Trophoblast cell (in vitro differentiated cells and primary cell): ENCODE measurements around the gene NDUFV1.

Experiments used
- DNase-seq, 2 donors: peaks; one replicate each; pipeline ENCODE4 v3.0.0-alpha.2; 2016
- H2AFZ ChIP-seq: 2 replicates; pipeline ENCODE4 v1.6.1; 2013; ENCODE audit warnings: low read length, moderate library complexity, mild to moderate bottlenecking; ENCODE audit not compliant: insufficient read depth, poor library complexity
- H2AK5ac ChIP-seq: 2 replicates; pipeline ENCODE4 v1.6.1; 2013; ENCODE audit warnings: mild to moderate bottlenecking, low read length
- H2BK120ac ChIP-seq: 2 replicates; pipeline ENCODE4 v1.6.1; 2013; ENCODE audit warnings: low read length, mild to moderate bottlenecking, moderate library complexity; ENCODE audit not compliant: insufficient read depth, poor library complexity
- H2BK12ac ChIP-seq: 2 replicates; pipeline ENCODE4 v1.6.1; 2013; ENCODE audit warnings: mild to moderate bottlenecking, low read length, moderate library complexity
- H2BK5ac ChIP-seq: 2 replicates; pipeline ENCODE4 v1.6.1; 2013; ENCODE audit warnings: low read length, low read depth, moderate library complexity, mild to moderate bottlenecking; ENCODE audit not compliant: poor library complexity
- H3K14ac ChIP-seq: 2 replicates; pipeline ENCODE4 v1.6.1; 2013; ENCODE audit warnings: mild to moderate bottlenecking, low read length
- H3K18ac ChIP-seq: 2 replicates; pipeline ENCODE4 v1.6.1; 2013; ENCODE audit warnings: mild to moderate bottlenecking, low read length
- H3K23ac ChIP-seq: 2 replicates; pipeline ENCODE4 v1.6.1; 2013; ENCODE audit warnings: low read length
- H3K27ac ChIP-seq: 2 replicates; pipeline ENCODE4 v1.5.1; 2013; ENCODE audit warnings: low read depth, mild to moderate bottlenecking, inconsistent platforms, low read length, moderate library complexity
- H3K27me3 ChIP-seq: 2 replicates; pipeline ENCODE4 v1.6.1; 2013; ENCODE audit warnings: inconsistent platforms, mild to moderate bottlenecking, low read length, moderate library complexity; ENCODE audit not compliant: insufficient read depth
- H3K36me3 ChIP-seq, 2 experiments: 1 replicate in 1 of 2; 2 replicates in 1 of 2; pipeline ENCODE4 v1.6.1; 2013; ENCODE audit warnings: low read length in 2 of 2, mild to moderate bottlenecking in 2 of 2, moderate library complexity in 1 of 2; ENCODE audit not compliant: insufficient read depth in 2 of 2, control insufficient read depth in 1 of 2
- H3K4ac ChIP-seq: 2 replicates; pipeline ENCODE4 v1.6.1; 2013; ENCODE audit warnings: low read depth, mild to moderate bottlenecking, low read length, moderate library complexity
- H3K4me1 ChIP-seq, 2 experiments: 1 replicate in 1 of 2; 2 replicates in 1 of 2; pipeline ENCODE4 v1.6.1; 2013; ENCODE audit warnings: low read length in 2 of 2, mild to moderate bottlenecking in 2 of 2, moderate library complexity in 1 of 2; ENCODE audit not compliant: insufficient read depth in 2 of 2, control insufficient read depth in 1 of 2
- H3K4me2 ChIP-seq: 2 replicates; pipeline ENCODE4 v1.6.1; 2013; ENCODE audit warnings: inconsistent platforms, mild to moderate bottlenecking, low read length, moderate library complexity
- H3K4me3 ChIP-seq: 2 replicates; pipeline ENCODE4 v1.5.1; 2013; ENCODE audit warnings: mild to moderate bottlenecking, low read depth, low read length, inconsistent platforms
- H3K79me1 ChIP-seq: one replicate; pipeline ENCODE4 v1.6.1; 2013; ENCODE audit warnings: low read length
- H3K79me2 ChIP-seq: 2 replicates; pipeline ENCODE4 v1.6.1; 2013; ENCODE audit warnings: low read length, mild to moderate bottlenecking; ENCODE audit not compliant: control insufficient read depth, insufficient read depth, poor library complexity
- H3K9ac ChIP-seq: 2 replicates; pipeline ENCODE4 v1.6.1; 2013; ENCODE audit warnings: mild to moderate bottlenecking, low read length
- H3K9me3 ChIP-seq: 2 replicates; pipeline ENCODE4 v1.6.1; 2013; ENCODE audit warnings: low read depth, mild to moderate bottlenecking, control low read depth, inconsistent platforms, low read length; ENCODE audit not compliant: insufficient read depth
- H4K12ac ChIP-seq: 2 replicates; pipeline ENCODE4 v1.6.1; 2013; ENCODE audit warnings: low read depth, mild to moderate bottlenecking, low read length, moderate library complexity
- H4K8ac ChIP-seq: 2 replicates; pipeline ENCODE4 v1.6.1; 2013; ENCODE audit warnings: low read depth, mild to moderate bottlenecking, low read length, moderate library complexity
- H4K91ac ChIP-seq: one replicate; pipeline ENCODE4 v1.6.1; 2013; ENCODE audit warnings: low read depth, mild to moderate bottlenecking, low read length, moderate library complexity
- WGBS: extraction: QIAGEN DNeasy Blood & Tissue Kit; methylation state at CpG from one replicate; pipeline ENCODE4 v1.1.7; 2013; ENCODE audit warnings: missing lambda C conversion rate; ENCODE audit not compliant: insufficient read length, insufficient coverage; ENCODE audit errors: extremely low coverage; 5-methylcytosine and 5-hydroxymethylcytosine counted together

The NDUFV1 gene

DNA sequence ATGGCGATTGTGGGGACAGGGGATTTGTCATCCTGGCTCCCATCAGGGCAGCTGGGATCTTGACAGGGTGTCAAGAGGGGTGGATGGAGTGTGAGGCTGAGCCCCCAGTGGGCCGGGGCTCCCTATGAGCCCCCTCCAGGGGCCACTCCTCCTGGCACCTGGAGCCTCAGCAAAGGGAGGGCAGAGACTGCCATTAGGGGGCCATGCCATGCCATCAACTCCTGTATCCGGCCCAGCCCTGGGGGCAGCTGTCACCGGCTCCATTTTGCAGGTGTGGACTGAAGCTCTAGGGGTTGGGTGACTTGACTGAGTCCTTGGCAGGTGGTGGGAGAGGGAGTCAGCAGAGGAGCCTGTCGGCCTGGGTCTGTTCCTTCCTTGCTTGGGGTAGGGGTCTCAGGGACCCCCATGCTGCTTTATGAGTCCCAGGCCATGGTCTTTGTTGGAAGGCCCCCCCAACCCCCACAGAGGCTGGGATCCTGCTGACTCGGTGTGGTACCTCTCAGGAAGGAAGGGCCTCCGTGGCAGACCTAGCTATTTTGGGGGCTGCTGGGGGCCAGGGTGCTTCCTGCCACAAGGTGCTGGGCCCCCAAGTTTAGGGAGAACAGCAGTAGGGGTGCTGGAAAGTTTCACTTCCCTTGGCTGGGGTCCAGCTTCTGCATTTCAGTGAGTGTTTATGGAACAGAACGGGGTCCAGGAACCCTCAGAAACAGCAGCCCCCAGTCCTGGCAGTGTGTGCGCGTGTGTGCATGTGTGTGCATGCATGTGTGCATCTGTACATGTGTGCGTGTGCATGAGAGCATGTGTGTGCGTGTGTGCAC, 42.3 kb downstream of the NDUFV1 start:
- Histone ChIP-seq H4K8ac (no peak overlapping the region), H4K12ac (no peak overlapping the region), H3K23ac (peak overlapping the region; percentile 11), H3K79me2 (no peaks in the 10 kb centered on the region), H3K27ac (no peak overlapping the region), H4K91ac (no peak overlapping the region), H3K14ac (no peak overlapping the region), H3K36me3 (no peaks in the 10 kb centered on the region), H2AFZ (no peak overlapping the region), H2BK12ac (no peak overlapping the region), H2BK5ac (no peak overlapping the region), H3K9me3 (peaks cover 4% of the 10 kb centered on the region), H3K4me1 (no peaks in the 10 kb centered on the region), H3K79me1 (no peaks in the 10 kb centered on the region), H3K4me3 (peak overlapping the region; percentile 21), H3K4me2 (no peak overlapping the region), H3K4ac (no peak overlapping the region), H2AK5ac (no peak overlapping the region), H3K9ac (no peak overlapping the region), H3K27me3 (no peaks in the 10 kb centered on the region), H3K18ac (no peak overlapping the region), H2BK120ac (no peak overlapping the region)
- DNase-seq: no peak
- no CpG with 5 or more reads among the region's 12 CpGs for WGBS

DNA sequence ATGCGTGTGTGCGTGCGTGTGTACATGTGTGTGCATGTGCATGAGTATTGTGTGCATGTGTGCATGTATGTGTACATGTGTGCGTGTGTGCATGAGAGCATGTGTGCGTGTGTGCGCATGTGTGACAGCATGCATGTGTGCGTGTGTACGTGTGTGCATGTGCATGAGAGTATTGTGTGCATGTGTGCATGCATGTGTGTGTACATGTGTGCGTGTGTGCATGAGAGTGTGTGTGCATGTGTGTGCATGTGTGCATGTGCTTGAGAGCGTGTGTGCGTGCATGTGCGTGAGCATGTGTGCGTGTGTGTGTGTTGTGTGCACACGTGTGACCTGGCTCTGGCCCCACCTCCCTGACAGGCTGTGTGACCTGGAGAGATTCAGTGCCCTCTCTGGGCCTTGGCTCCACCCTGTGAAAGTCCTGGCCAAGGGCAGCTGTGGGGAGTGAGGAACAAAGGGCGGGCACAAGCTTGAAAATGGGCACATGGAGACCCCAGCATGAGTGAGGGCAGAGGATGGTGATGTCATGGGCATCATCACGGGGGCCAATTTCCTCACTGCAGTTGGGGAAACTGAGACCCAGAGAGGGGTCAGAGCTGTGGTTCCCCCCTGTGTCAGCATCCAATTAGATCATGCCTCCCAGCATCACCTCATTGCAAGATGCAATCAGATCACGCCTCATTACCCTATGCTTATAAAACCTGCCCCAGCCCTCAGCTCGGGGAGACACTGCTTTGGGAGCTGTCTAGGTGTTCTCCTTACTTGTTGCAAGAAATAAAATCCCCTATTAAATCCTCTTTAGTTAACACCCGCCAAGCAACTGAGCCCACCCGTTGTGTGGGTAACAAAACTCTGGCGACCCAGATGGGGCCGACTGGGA, 43.1 kb downstream of the NDUFV1 start:
- Histone ChIP-seq H3K4me1 (no peaks in the 10 kb centered on the region), H3K14ac (no peak overlapping the region), H3K4me2 (no peak overlapping the region), H3K27ac (no peak overlapping the region), H4K91ac (no peak overlapping the region), H3K4ac (no peak overlapping the region), H2BK5ac (no peak overlapping the region), H3K4me3 (peak overlapping the region; percentile 21), H3K9me3 (peaks cover 4% of the 10 kb centered on the region), H3K36me3 (no peaks in the 10 kb centered on the region), H4K12ac (no peak overlapping the region), H3K79me1 (no peaks in the 10 kb centered on the region), H2AFZ (no peak overlapping the region), H3K23ac (peak overlapping the region; percentile 11), H2BK12ac (no peak overlapping the region), H2AK5ac (no peak overlapping the region), H3K79me2 (no peaks in the 10 kb centered on the region), H2BK120ac (no peak overlapping the region), H4K8ac (no peak overlapping the region), H3K9ac (no peak overlapping the region), H3K18ac (no peak overlapping the region), H3K27me3 (no peaks in the 10 kb centered on the region)
- WGBS: no CpG with 5 or more reads among the region's 22 CpGs
- no peak for DNase-seq

DNA sequence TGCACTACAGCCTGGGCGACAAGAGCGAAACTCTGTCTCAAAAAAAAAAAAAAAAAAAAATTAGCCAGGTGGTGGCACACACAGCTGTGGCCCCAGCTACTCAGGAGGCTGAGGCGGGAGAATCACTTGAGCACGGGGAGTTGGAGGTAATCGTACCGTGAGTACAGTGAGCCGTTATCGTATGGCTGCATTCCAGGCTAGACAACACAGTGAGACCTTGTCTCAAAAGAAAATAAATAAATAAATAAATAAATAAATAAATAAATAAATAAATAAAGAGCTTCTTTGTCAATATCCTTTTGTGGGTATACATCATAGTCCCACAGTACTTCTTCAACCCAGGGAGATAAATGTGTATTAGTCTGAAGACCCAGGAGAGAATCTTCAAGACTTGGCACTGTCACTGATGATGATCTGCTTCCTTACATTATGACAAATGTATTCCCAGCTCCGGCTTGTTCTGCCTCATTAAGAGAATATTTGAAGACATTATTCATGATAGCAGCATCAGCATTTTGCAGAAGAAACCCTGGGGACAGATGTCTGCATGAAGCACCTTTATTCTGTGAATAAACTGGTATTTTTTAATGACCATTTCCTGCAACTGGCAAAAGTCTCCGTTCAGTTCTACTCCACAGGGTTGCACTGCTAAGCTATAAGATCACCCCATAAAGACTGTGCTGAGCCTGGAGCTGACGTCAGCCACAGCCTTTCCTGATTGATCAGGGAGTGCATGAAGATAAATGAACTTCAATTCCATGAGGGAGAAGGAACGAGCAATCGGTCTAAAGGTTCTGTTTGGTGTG, 45.4 kb downstream of the NDUFV1 start:
- Histone ChIP-seq H3K27ac (no peak overlapping the region), H4K12ac (no peak overlapping the region), H3K23ac (no peak overlapping the region), H3K9ac (no peak overlapping the region), H2BK120ac (no peak overlapping the region), H3K4me1 (no peaks in the 10 kb centered on the region), H2BK5ac (no peak overlapping the region), H3K36me3 (peaks cover 0 to 1% of the 10 kb centered on the region in 2 experiments), H3K14ac (no peak overlapping the region), H3K79me1 (no peaks in the 10 kb centered on the region), H4K91ac (no peak overlapping the region), H2BK12ac (no peak overlapping the region), H3K9me3 (peaks cover 12% of the 10 kb centered on the region), H2AK5ac (no peak overlapping the region), H3K79me2 (no peaks in the 10 kb centered on the region), H3K27me3 (no peaks in the 10 kb centered on the region), H4K8ac (no peak overlapping the region), H3K4ac (no peak overlapping the region), H3K18ac (no peak overlapping the region), H2AFZ (no peak overlapping the region), H3K4me2 (no peak overlapping the region), H3K4me3 (no peak overlapping the region)
- peak in 1 of 2 donors; percentile 57 for DNase-seq
- no CpG with 5 or more reads among the region's 13 CpGs for WGBS
